Tibial nerve (tissue), 3 donors: ENCODE data around the gene GBX1.

ENCODE experiments used
- POLR2A ChIP-seq, 2 donors: fragments of 450-650 bp; IDR thresholded peaks; one replicate each; pipeline ENCODE4 v1.6.1; 2017; ENCODE audit warnings: antibody characterized with exemption in 2 of 2, mild to moderate bottlenecking in 2 of 2, moderate library complexity in 2 of 2
- TF ChIP-seq, protein P1 (sequence below), 5 experiments: fragments of 200-600 bp in 3 of 5; fragments of 450-650 bp in 2 of 5; sonication (generic) in 3 of 5; IDR thresholded peaks; one replicate each; pipeline ENCODE4 v1.5.1; 2016 to 2019; ENCODE audit warnings: antibody characterized with exemption in 5 of 5, mild to moderate bottlenecking in 3 of 5, moderate library complexity in 2 of 5

DNA sequence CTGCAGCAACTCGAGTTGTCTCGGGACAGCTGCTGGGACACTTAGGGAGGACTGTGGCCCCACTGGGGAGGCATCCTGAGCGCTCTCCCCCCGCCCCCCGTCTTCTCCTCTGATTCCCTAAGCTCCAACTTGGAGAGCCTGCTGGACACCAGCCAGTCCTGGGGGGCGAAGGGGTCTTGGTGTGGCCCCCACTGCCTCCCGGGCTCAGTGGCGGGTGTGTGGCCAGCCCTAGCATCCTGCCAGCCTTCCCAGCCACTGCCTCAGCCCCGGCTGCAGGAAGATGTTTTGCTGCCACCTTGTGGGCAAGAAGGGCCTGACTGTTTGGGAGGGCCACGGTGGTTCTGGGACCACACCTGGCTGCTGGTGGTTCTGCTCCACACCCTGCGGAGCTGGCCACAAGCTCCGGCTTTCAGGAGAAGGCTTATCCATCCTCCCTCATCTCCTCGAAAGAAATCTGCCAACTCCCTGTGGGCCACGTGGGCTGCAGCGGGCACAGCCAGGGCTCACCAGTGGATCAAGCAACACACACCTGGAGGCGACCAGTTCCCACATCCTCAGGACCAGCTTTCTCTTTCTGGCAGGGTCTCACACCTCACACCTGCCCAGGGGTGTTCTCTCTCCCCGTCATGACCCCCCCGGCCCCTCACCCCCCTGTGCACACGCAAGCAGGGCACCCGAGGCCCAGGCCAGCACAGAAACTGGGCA, 56.4 kb downstream of the GBX1 start:
- TF ChIP-seq POLR2A (IDR thresholded peaks at IDR 0.05): no peak
- TF ChIP-seq, protein P1, sequence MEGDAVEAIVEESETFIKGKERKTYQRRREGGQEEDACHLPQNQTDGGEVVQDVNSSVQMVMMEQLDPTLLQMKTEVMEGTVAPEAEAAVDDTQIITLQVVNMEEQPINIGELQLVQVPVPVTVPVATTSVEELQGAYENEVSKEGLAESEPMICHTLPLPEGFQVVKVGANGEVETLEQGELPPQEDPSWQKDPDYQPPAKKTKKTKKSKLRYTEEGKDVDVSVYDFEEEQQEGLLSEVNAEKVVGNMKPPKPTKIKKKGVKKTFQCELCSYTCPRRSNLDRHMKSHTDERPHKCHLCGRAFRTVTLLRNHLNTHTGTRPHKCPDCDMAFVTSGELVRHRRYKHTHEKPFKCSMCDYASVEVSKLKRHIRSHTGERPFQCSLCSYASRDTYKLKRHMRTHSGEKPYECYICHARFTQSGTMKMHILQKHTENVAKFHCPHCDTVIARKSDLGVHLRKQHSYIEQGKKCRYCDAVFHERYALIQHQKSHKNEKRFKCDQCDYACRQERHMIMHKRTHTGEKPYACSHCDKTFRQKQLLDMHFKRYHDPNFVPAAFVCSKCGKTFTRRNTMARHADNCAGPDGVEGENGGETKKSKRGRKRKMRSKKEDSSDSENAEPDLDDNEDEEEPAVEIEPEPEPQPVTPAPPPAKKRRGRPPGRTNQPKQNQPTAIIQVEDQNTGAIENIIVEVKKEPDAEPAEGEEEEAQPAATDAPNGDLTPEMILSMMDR (IDR thresholded peaks at IDR 0.05): peak; percentile 82 to 95 (median 87)
